GM20000 (cell line): ENCODE results near the gene C11orf54.

ENCODE experiments used
- DNase-seq: peaks from one replicate; pipeline ENCODE4 v3.0.0; 2012; ENCODE audit warnings: low spot score
- CTCF ChIP-seq: IDR thresholded peaks from 2 replicates; pipeline ENCODE4 v1.5.1; 2012; ENCODE audit warnings: mild to moderate bottlenecking, control low read depth; ENCODE audit errors: extremely low read depth, missing control alignments

Gene C11orf54

GRCh38 chr11:93783765-93784144 is 42.3 kb downstream of the C11orf54 start:
- no peak for TF ChIP-seq CTCF
- peak; percentile 17 for DNase-seq

- peak; percentile 93 for DNase-seq
- no peak for TF ChIP-seq CTCF
Measured at GRCh38 chr11:93784145-93784934, 42.9 kb downstream of the C11orf54 start, which contains the start of gene MED17. Gene MED17 (plus strand): TSS chr11:93784282. CDS start chr11:93784514, 232 bp downstream.

GRCh38 chr11:93784935-93785360 is 43.5 kb downstream of the C11orf54 start:
- DNase-seq = no peak
- TF ChIP-seq CTCF = no peak

- no peak for DNase-seq
- no peak for TF ChIP-seq CTCF
Measured at GRCh38 chr11:93791493-93791892, 50.0 kb downstream of the C11orf54 start.

- TF ChIP-seq CTCF = no peak
- no peak for DNase-seq
Measured at GRCh38 chr11:93796441-93797231, 55.2 kb downstream of the C11orf54 start.

GRCh38 chr11:93801366-93801765 is 59.9 kb downstream of the C11orf54 start:
- TF ChIP-seq CTCF = no peak
- no peak for DNase-seq

- no peak for TF ChIP-seq CTCF
- no peak for DNase-seq
Measured at GRCh38 chr11:93804879-93805278, 63.4 kb downstream of the C11orf54 start.
